A549 (cell line): ENCODE measurements around the gene TTC24. TPM values are rescaled to one million over a fixed set of nuclear protein-coding genes. Genes with fewer than 3 reads are reported as not detected.

Source experiments
- ATAC-seq, 2 experiments: fragments of 200-7000 bp in 1 of 2; fragments of >200 bp in 1 of 2; cut with Nextera tagmentation in 1 of 2; cut with Tn5 transposase in 1 of 2; 3 replicates each; pipeline versions ENCODE4 v1.8.0 to v1.9.1; 2018 to 2020; ENCODE audit warnings: mild to moderate bottlenecking in 1 of 2, moderate library complexity in 1 of 2
- CTCF ChIA-PET: fragments of 300-600 bp; sonication (Branson Sonifier 250); formaldehyde crosslinking; extraction: SDS; loops from one replicate; lab custom pipeline; 2021; ENCODE audit warnings: antibody characterized with exemption, inconsistent platforms; lab: Yijun Ruan, JAX
- POLR2A ChIA-PET: fragments of 350-600 bp; formaldehyde crosslinking; extraction: SDS; loops from one replicate; lab custom pipeline; 2021; ENCODE audit warnings: antibody characterized with exemption, inconsistent platforms; lab: Yijun Ruan, JAX
- DNase-seq, 2 experiments: peaks; one replicate each; pipeline versions ENCODE4 v3.0.0 to v3.0.0-alpha.2; 2011 to 2016; ENCODE audit warnings: low read depth in 1 of 2, low spot score in 1 of 2
- FAIRE-seq: peaks from 2 replicates; lab custom pipeline; 2011; peaks lifted over from hg19 to GRCh38; lab: Jason Lieb, UNC
- H3K27ac ChIP-seq, 2 experiments: fragments of >200 bp; sonication (Bioruptor Twin); formaldehyde crosslinking; 3 replicates each; pipeline ENCODE4 v1.5.1; 2016 to 2017
- H3K4me1 ChIP-seq: fragments of >200 bp; sonication (Bioruptor Twin); formaldehyde crosslinking; 3 replicates; pipeline ENCODE4 v1.6.1; 2016
- H3K4me2 ChIP-seq: fragments of >200 bp; sonication (Bioruptor Twin); formaldehyde crosslinking; 3 replicates; pipeline ENCODE4 v1.6.1; 2016
- H3K4me3 ChIP-seq: fragments of >200 bp; sonication (Bioruptor Twin); formaldehyde crosslinking; 3 replicates; pipeline ENCODE4 v1.5.1; 2016
- H3K9me3 ChIP-seq: fragments of >200 bp; sonication (Bioruptor Twin); formaldehyde crosslinking; 3 replicates; pipeline ENCODE4 v1.6.1; 2016
- BCL3 ChIP-seq: fragments of >200 bp; sonication (Bioruptor Twin); formaldehyde crosslinking; IDR thresholded peaks from 3 replicates; pipeline ENCODE4 v1.6.1; 2016
- CEBPB ChIP-seq, 2 experiments: fragments of >200 bp in 1 of 2; sonication (Bioruptor Twin) in 1 of 2; formaldehyde crosslinking in 1 of 2; IDR thresholded peaks; 2 replicates each; pipeline ENCODE4 v1.6.1; 2012 to 2016
- CHD4 ChIP-seq: fragments of 200-600 bp; sonication (generic); IDR thresholded peaks from 2 replicates; pipeline ENCODE4 v1.6.1; 2016; ENCODE audit warnings: antibody characterized with exemption, mild to moderate bottlenecking, borderline replicate concordance
- E2F6 ChIP-seq: IDR thresholded peaks from 2 replicates; pipeline ENCODE4 v1.6.1; 2012; ENCODE audit warnings: low read depth, borderline replicate concordance
- EHF ChIP-seq: fragments of 250-450 bp; sonication (Bioruptor Pico); IDR thresholded peaks from 2 replicates; pipeline ENCODE4 v1.5.0; 2020; ENCODE audit warnings: mild to moderate bottlenecking
- EHMT2 ChIP-seq: fragments of 200-600 bp; sonication (generic); IDR thresholded peaks from 2 replicates; pipeline ENCODE4 v1.6.1; 2016; ENCODE audit warnings: antibody characterized with exemption, low read depth, mild to moderate bottlenecking, moderate library complexity
- EP300 ChIP-seq, 2 experiments: fragments of >200 bp; sonication (Bioruptor Twin); formaldehyde crosslinking; IDR thresholded peaks; 2 replicates in 1 of 2; 3 replicates in 1 of 2; pipeline ENCODE4 v1.6.1; 2016 to 2017
- FOSB ChIP-seq: fragments of 250-450 bp; sonication (Bioruptor Pico); IDR thresholded peaks from 2 replicates; pipeline ENCODE4 v1.5.0; 2020; ENCODE audit warnings: mild to moderate bottlenecking, moderate library complexity
- FOSL2 ChIP-seq, 2 experiments: fragments of 450-650 bp in 1 of 2; fragments of >200 bp in 1 of 2; sonication (Bioruptor Twin) in 1 of 2; formaldehyde crosslinking; IDR thresholded peaks; 2 replicates each; pipeline versions ENCODE4 v1.5.0 to v1.6.1; 2016 to 2020; ENCODE audit warnings: mild to moderate bottlenecking in 1 of 2, moderate library complexity in 1 of 2
- FOXS1 ChIP-seq: fragments of 250-450 bp; sonication (Bioruptor Pico); IDR thresholded peaks from 2 replicates; pipeline ENCODE4 v1.5.0; 2020; ENCODE audit warnings: mild to moderate bottlenecking, moderate library complexity
- HEYL ChIP-seq: fragments of 250-450 bp; sonication (Bioruptor Pico); IDR thresholded peaks from 2 replicates; pipeline ENCODE4 v1.8.0; 2021; ENCODE audit warnings: mild to moderate bottlenecking, moderate library complexity
- HOXA7 ChIP-seq: fragments of 250-450 bp; sonication (Bioruptor Pico); IDR thresholded peaks from 2 replicates; pipeline ENCODE4 v1.5.0; 2020; ENCODE audit warnings: mild to moderate bottlenecking, moderate library complexity
- HOXB5 ChIP-seq: fragments of 250-450 bp; sonication (Bioruptor Pico); IDR thresholded peaks from 2 replicates; pipeline ENCODE4 v1.5.0; 2020; ENCODE audit warnings: mild to moderate bottlenecking, moderate library complexity
- JUNB ChIP-seq: fragments of >200 bp; sonication (Bioruptor Twin); formaldehyde crosslinking; IDR thresholded peaks from 2 replicates; pipeline ENCODE4 v1.6.1; 2016
- KDM5A ChIP-seq: fragments of 200-600 bp; sonication (generic); IDR thresholded peaks from 2 replicates; pipeline ENCODE4 v1.6.1; 2016; ENCODE audit warnings: antibody characterized with exemption, mild to moderate bottlenecking
- MYC ChIP-seq: IDR thresholded peaks from 2 replicates; pipeline ENCODE4 v1.6.1; 2012; ENCODE audit warnings: mild to moderate bottlenecking, inconsistent platforms, low read length, improper control_type of control experiment, borderline replicate concordance
- NPAS2 ChIP-seq: fragments of 250-450 bp; sonication (Bioruptor Pico); IDR thresholded peaks from 2 replicates; pipeline ENCODE4 v1.8.0; 2022; ENCODE audit warnings: mild to moderate bottlenecking, moderate library complexity, borderline replicate concordance
- PBX3 ChIP-seq: IDR thresholded peaks from 2 replicates; pipeline ENCODE4 v1.6.1; 2012
- PHF8 ChIP-seq: fragments of 200-600 bp; sonication (generic); IDR thresholded peaks from 2 replicates; pipeline ENCODE4 v1.6.1; 2016; ENCODE audit warnings: low read depth, mild to moderate bottlenecking, antibody characterized with exemption, moderate library complexity, borderline replicate concordance
- POLR2A ChIP-seq: IDR thresholded peaks from 2 replicates; pipeline ENCODE4 v1.6.1; 2012; ENCODE audit warnings: mild to moderate bottlenecking, low read length
- POLR2AphosphoS2 ChIP-seq: conservative IDR thresholded peaks from 2 replicates; pipeline ENCODE4 v1.6.1; 2012; ENCODE audit warnings: low read length, improper control_type of control experiment, inconsistent platforms
- ZSCAN20 ChIP-seq: fragments of 250-450 bp; sonication (Bioruptor Pico); IDR thresholded peaks from 2 replicates; pipeline ENCODE4 v1.8.0; 2022; ENCODE audit warnings: mild to moderate bottlenecking, moderate library complexity
- WGBS: methylation state at CpG from one replicate; pipeline ENCODE4 v1.1.6; 2017; ENCODE audit errors: missing lambda C conversion rate; 5-methylcytosine and 5-hydroxymethylcytosine counted together
- polyA plus RNA-seq, 4 experiments: library from polyadenylated mRNA; depleted of rRNA in 3 of 4; stranded (reverse); fragments of >200 nt; fragmentation: RNase III in 1 of 4; extraction: RNeasy Plus Mini Kit Qiagen cat#74134 plus additional on column Dnase treatment in 1 of 4; gene quantifications; 2 replicates in 3 of 4; 3 replicates in 1 of 4; pipeline ENCODE4 v1.2.3, GENCODE V29; 2011 to 2017

Gene TTC24
- polyA plus RNA-seq, 2 of the 4 experiments (the other 2 are of a cell fraction), result not detected

GRCh38 chr1:156598731-156599432, 19.4 kb downstream of the TTC24 start:
- POLR2A ChIA-PET, result interaction anchor here (1.8 kb wide), 1 partner anchor 98 kb away, joined by 5 read pairs; the partner anchor contains the start of gene MEF2D
- Histone ChIP-seq H3K4me1 (peaks cover 19% of the 10 kb centered on the region), H3K9me3 (no peaks in the 10 kb centered on the region)
- WGBS, result 88% methylated on average over 4 of the region's 4 CpGs
- ATAC-seq, result no peak
- TF ChIP-seq FOXS1 (CRISPR knock-in tag) (no peak), HEYL (CRISPR knock-in tag) (no peak), CHD4 (no peak), EHMT2 (no peak), POLR2A (no peak), NPAS2 (CRISPR knock-in tag) (no peak), HOXB5 (CRISPR knock-in tag) (no peak), HOXA7 (CRISPR knock-in tag) (no peak), JUNB (no peak), EP300 (IDR thresholded peaks at IDR 0.05) (no peak)
- TF ChIP-seq, all 56 proteins: peak for 0
- Histone ChIP-seq H3K27ac (no peak overlapping the region), H3K4me3 (no peak overlapping the region), H3K4me2 (no peak overlapping the region; the same call in 2 of the 3 replicates)
- FAIRE-seq (no peak), DNase-seq (no peak)
- CTCF ChIA-PET, result interaction anchor here (0.6 to 5.1 kb wide), 10 partner anchors 9 to 237 kb away, joined by 3 to 23 read pairs (median 4); no protein-coding TSS in a partner anchor

GRCh38 chr1:156599811-156600210, 20.3 kb downstream of the TTC24 start:
- TF ChIP-seq CEBPB (IDR thresholded peaks at IDR 0.05) (0 out of 4 replicates have a peak, but pooled peaks of 1 of the 2 experiments have one; percentile 9), FOSB (CRISPR knock-in tag) (0 out of 2 replicates have a peak, but pooled peaks have one; percentile 27), EHF (CRISPR knock-in tag) (no peak)
- TF ChIP-seq, all 56 proteins: peak for 2
- Histone ChIP-seq H3K4me2 (peak overlapping the region; percentile 80), H3K4me3 (peak overlapping the region; percentile 77), H3K4me1 (peaks cover 19% of the 10 kb centered on the region), H3K27ac (peak overlapping the region in 1 of 2 experiments; percentile 94; a peak in 3 of 6 replicates), H3K9me3 (no peaks in the 10 kb centered on the region)
- FAIRE-seq, result no peak
- WGBS, result 69% methylated on average over 3 of the region's 3 CpGs
- CTCF ChIA-PET, result interaction anchor here (0.6 to 5.1 kb wide), 17 partner anchors 8 to 311 kb away, joined by 3 to 23 read pairs (median 3); no protein-coding TSS in a partner anchor
- POLR2A ChIA-PET, result interaction anchor here (1.8 to 2.3 kb wide), 2 partner anchors 8 to 99 kb away, joined by 5 to 16 read pairs; partner anchors contain the start of genes MEF2D and NAXE
- ATAC-seq, result peak; percentile 49 to 69; a peak in 5 of 6 replicates
- DNase-seq, result peak; percentile 60 to 66

GRCh38 chr1:156600733-156601121, 21.2 kb downstream of the TTC24 start:
- FAIRE-seq (no peak), ATAC-seq (no peak; a peak in 1 of 6 replicates)
- WGBS, result 4% methylated on average over 13 of the region's 13 CpGs
- Histone ChIP-seq H3K4me1 (peaks cover 19% of the 10 kb centered on the region), H3K4me3 (peak overlapping the region; percentile 77)
- TF ChIP-seq KDM5A (no peak), FOSL2 (IDR thresholded peaks at IDR 0.05) (no peak), FOSL2 (CRISPR knock-in tag; IDR thresholded peaks at IDR 0.05) (no peak), ZSCAN20 (CRISPR knock-in tag) (no peak)
- TF ChIP-seq, all 56 proteins: peak for 0
- Histone ChIP-seq H3K27ac (peak overlapping the region; percentile 86 to 94), H3K4me2 (peak overlapping the region; percentile 80), H3K9me3 (no peaks in the 10 kb centered on the region)
- ChIA-PET POLR2A (interaction anchor here (1.8 to 2.3 kb wide), 3 partner anchors 9 to 143 kb away, joined by 5 to 16 read pairs (median 10); partner anchors contain the start of genes MEF2D and NAXE), CTCF (interaction anchor here (0.5 to 5.1 kb wide), 12 partner anchors 9 to 217 kb away, joined by 3 to 23 read pairs (median 3); partner anchors contain the start of gene NAXE)
- DNase-seq, result no peak

- under 1% methylated on average over 30 of the region's 35 CpGs for WGBS
- peak; percentile 89 to 92 for DNase-seq
- POLR2A ChIA-PET, result interaction anchor here (0.9 to 2.3 kb wide), 3 partner anchors 10 to 144 kb away, joined by 3 to 16 read pairs (median 10); partner anchors contain the start of genes MEF2D and NAXE
- Histone ChIP-seq H3K4me1 (peaks cover 19% of the 10 kb centered on the region), H3K4me3 (peak within 1 kb of the TSS; percentile 77), H3K4me2 (peak within 1 kb of the TSS; percentile 80), H3K27ac (peak within 1 kb of the TSS; percentile 86 to 94), H3K9me3 (no peaks in the 10 kb centered on the region)
- no peak for FAIRE-seq
- CTCF ChIA-PET, result interaction anchor here (0.5 to 5.1 kb wide), 9 partner anchors 9 to 217 kb away, joined by 3 to 23 read pairs (median 3); partner anchors contain the start of gene NAXE
- ATAC-seq, result peak; percentile 86 to 87
- TF ChIP-seq PHF8, result peak; percentile 76
- TF ChIP-seq BCL3, result peak; percentile 74; the same call in 2 of the 3 replicates
- TF ChIP-seq FOSB (CRISPR knock-in tag), result 0 out of 2 replicates have a peak, but pooled peaks have one; percentile 25
- no peak for TF ChIP-seq POLR2AphosphoS2
- 0 out of 2 replicates have a peak, but pooled peaks have one; percentile 59 for TF ChIP-seq PBX3
- TF ChIP-seq E2F6, result peak; percentile 43
- peak; percentile 97 for TF ChIP-seq MYC
- TF ChIP-seq POLR2A, result peak; percentile 87
Measured at GRCh38 chr1:156601122-156601830, 21.8 kb downstream of the TTC24 start, which contains the start of gene GPATCH4. Gene GPATCH4 (minus strand): TSS chr1:156601479.
